Ovary (tissue), 3 donors: ENCODE data around the gene MYO5C.

ENCODE experiments used
- POLR2A ChIP-seq: fragments of 450-650 bp; IDR thresholded peaks from one replicate; pipeline ENCODE4 v1.6.1; 2017; ENCODE audit warnings: antibody characterized with exemption, mild to moderate bottlenecking, moderate library complexity
- TF ChIP-seq, protein P1 (sequence below), 3 donors: fragments of 450-650 bp in 2 of 3; fragments of 200-600 bp in 1 of 3; IDR thresholded peaks; one replicate each; pipeline versions ENCODE4 v1.5.1 to v1.8.0; 2016 to 2022; ENCODE audit warnings: antibody characterized with exemption in 3 of 3, mild to moderate bottlenecking in 1 of 3
- donor health status: DM: no; HTN: no; CAD: no.

DNA sequence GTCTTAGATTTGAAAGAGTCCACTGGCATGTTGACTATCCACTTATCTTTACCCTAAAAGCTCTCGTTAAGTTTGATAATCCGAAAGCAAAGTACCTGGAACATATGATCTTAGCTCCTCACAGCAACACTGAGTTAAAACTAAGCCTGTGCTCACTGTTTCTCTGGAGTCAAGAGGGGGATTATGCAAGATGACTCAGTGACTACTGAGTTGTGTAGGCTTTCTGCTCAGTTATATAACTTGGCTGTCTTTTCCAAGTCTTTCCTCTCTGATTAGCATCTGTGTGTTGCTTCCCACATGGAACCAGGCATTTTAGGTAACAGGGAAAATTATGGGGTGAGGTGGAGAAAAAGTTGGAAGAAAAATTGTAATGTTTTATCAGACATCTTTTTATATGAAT, 31.2 kb upstream of the MYO5C start:
- TF ChIP-seq, protein P1, sequence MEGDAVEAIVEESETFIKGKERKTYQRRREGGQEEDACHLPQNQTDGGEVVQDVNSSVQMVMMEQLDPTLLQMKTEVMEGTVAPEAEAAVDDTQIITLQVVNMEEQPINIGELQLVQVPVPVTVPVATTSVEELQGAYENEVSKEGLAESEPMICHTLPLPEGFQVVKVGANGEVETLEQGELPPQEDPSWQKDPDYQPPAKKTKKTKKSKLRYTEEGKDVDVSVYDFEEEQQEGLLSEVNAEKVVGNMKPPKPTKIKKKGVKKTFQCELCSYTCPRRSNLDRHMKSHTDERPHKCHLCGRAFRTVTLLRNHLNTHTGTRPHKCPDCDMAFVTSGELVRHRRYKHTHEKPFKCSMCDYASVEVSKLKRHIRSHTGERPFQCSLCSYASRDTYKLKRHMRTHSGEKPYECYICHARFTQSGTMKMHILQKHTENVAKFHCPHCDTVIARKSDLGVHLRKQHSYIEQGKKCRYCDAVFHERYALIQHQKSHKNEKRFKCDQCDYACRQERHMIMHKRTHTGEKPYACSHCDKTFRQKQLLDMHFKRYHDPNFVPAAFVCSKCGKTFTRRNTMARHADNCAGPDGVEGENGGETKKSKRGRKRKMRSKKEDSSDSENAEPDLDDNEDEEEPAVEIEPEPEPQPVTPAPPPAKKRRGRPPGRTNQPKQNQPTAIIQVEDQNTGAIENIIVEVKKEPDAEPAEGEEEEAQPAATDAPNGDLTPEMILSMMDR (IDR thresholded peaks at IDR 0.05): no peak
- TF ChIP-seq POLR2A: no peak
